Measurements from ENCODE around the gene FGD2. TPM values are rescaled to one million over a fixed set of nuclear protein-coding genes. Genes with fewer than 3 reads are reported as not detected.

FGD2 gene
- total RNA-seq, 1 experiment from 2014 or later: 0.10 TPM

DNA sequence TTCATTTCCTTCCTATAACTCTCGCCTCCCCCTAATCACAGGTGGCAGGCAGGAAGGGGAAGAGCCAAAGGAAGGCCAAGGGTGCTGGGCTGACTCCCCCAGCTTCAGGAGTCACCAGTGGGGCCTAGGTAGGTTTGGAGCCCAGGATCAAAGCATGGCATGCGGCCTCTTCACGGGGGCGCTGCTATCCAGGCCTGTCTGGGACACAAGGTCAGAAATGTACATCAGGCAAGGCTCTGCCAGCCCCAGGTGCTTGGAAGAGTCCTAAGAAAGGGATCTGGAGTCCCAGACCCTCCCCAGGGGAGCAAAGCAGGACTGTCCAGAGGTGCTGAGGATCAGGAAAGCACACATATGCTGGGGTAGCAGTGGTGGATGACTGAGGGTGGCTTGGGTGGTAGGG is 40.5 kb upstream of the FGD2 start:
- DNase-seq (ENCODE audit: low read depth, low spot score) (no peak), ATAC-seq (no peak)
- Histone ChIP-seq H3K4me2 (ENCODE audit: low read length) (no peak overlapping the region), H3K9me2 (ENCODE audit: insufficient read depth) (no peaks in the 10 kb centered on the region), H3K4me1 (ENCODE audit: control insufficient read depth in 1 of 2, insufficient read depth in 2 of 2, low read length in 2 of 2) (peaks cover 13 to 30% of the 10 kb centered on the region in 2 experiments), H3K9me3 (ENCODE audit: control insufficient read depth in 1 of 2, insufficient read depth in 1 of 2, low read depth in 1 of 2, low read length in 2 of 2) (no peaks in the 10 kb centered on the region), H3K27ac (ENCODE audit: low read depth, low read length) (peak overlapping the region; percentile 10; the same call in 1 of the 2 replicates), H3K27me3 (ENCODE audit: insufficient read depth, low read length) (no peaks in the 10 kb centered on the region), H3K36me3 (ENCODE audit: control insufficient read depth in 1 of 2, insufficient read depth in 2 of 2, low read length in 2 of 2) (peaks cover 13 to 24% of the 10 kb centered on the region in 2 experiments; a peak in 3 of 4 replicates), H4K20me1 (ENCODE audit: insufficient read depth) (no peaks in the 10 kb centered on the region), H3K9ac (ENCODE audit: low read length) (no peak overlapping the region), H3K4me3 (replicated peaks in 1 of 2; ENCODE audit: low read depth in 1 of 2, low read length in 2 of 2) (no peak overlapping the region), H2AFZ (ENCODE audit: low read depth, low read length, poor library complexity, severe bottlenecking) (no peak overlapping the region), H3K79me2 (ENCODE audit: insufficient read depth, low read length) (no peaks in the 10 kb centered on the region)
- BruUV-seq (replicated peaks): no TSS peak
- TF ChIP-seq POLR2AphosphoS5 (IDR thresholded peaks at IDR 0.05; ENCODE audit: low read depth, low read length) (no peak), YY1 (IDR thresholded peaks at IDR 0.05; ENCODE audit: extremely low read depth, insufficient replicate concordance, low read depth, low read length) (no peak), SIN3A (IDR thresholded peaks at IDR 0.05; ENCODE audit: low read depth) (no peak), TCF7L2 (IDR thresholded peaks at IDR 0.05; ENCODE audit: borderline replicate concordance, extremely low read depth, insufficient read depth, insufficient read length) (no peak), CBX3 (IDR thresholded peaks at IDR 0.05; ENCODE audit: low read depth) (no peak)
- TF ChIP-seq, protein P1, sequence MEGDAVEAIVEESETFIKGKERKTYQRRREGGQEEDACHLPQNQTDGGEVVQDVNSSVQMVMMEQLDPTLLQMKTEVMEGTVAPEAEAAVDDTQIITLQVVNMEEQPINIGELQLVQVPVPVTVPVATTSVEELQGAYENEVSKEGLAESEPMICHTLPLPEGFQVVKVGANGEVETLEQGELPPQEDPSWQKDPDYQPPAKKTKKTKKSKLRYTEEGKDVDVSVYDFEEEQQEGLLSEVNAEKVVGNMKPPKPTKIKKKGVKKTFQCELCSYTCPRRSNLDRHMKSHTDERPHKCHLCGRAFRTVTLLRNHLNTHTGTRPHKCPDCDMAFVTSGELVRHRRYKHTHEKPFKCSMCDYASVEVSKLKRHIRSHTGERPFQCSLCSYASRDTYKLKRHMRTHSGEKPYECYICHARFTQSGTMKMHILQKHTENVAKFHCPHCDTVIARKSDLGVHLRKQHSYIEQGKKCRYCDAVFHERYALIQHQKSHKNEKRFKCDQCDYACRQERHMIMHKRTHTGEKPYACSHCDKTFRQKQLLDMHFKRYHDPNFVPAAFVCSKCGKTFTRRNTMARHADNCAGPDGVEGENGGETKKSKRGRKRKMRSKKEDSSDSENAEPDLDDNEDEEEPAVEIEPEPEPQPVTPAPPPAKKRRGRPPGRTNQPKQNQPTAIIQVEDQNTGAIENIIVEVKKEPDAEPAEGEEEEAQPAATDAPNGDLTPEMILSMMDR (IDR thresholded peaks at IDR 0.05 in 2 of 3, conservative IDR thresholded peaks at IDR 0.05 in 1 of 3; ENCODE audit: borderline replicate concordance in 1 of 3, insufficient read depth in 1 of 3, low read depth in 2 of 3, low read length in 2 of 3): no peak
- TF ChIP-seq, protein P2, sequence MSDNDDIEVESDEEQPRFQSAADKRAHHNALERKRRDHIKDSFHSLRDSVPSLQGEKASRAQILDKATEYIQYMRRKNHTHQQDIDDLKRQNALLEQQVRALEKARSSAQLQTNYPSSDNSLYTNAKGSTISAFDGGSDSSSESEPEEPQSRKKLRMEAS (IDR thresholded peaks at IDR 0.05): no peak
- TF ChIP-seq, protein P3, sequence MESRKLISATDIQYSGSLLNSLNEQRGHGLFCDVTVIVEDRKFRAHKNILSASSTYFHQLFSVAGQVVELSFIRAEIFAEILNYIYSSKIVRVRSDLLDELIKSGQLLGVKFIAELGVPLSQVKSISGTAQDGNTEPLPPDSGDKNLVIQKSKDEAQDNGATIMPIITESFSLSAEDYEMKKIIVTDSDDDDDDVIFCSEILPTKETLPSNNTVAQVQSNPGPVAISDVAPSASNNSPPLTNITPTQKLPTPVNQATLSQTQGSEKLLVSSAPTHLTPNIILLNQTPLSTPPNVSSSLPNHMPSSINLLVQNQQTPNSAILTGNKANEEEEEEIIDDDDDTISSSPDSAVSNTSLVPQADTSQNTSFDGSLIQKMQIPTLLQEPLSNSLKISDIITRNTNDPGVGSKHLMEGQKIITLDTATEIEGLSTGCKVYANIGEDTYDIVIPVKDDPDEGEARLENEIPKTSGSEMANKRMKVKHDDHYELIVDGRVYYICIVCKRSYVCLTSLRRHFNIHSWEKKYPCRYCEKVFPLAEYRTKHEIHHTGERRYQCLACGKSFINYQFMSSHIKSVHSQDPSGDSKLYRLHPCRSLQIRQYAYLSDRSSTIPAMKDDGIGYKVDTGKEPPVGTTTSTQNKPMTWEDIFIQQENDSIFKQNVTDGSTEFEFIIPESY (IDR thresholded peaks at IDR 0.05; ENCODE audit: extremely low read depth, insufficient replicate concordance, low read length): no peak
- POLR2A ChIA-PET: no interaction called here
- intact Hi-C loops (cut with micrococcal nuclease): no loop called here
- CTCF ChIA-PET: no interaction called here
- RAD21 ChIA-PET (ENCODE audit: low non-redundant PET in 1 of 2, low total read pairs in 2 of 2, uncharacterized antibody in 2 of 2, unreplicated experiment in 2 of 2): no interaction called here
